Caco-2 (cell line): ENCODE data around the gene RPL22. TPM values are rescaled to one million over a fixed set of nuclear protein-coding genes. Genes with fewer than 3 reads are reported as not detected.

ENCODE experiments used
- BruUV-seq: library from RNA; stranded (reverse); fragments of 400-500 nt; replicated peaks from 2 replicates; lab custom pipeline; 2021; lab: Mats Ljungman, UMichigan
- CTCF ChIA-PET: fragments of 300-600 bp; sonication (Branson Sonifier 250); formaldehyde crosslinking; loops from one replicate; lab custom pipeline; 2022; ENCODE audit warnings: antibody characterized with exemption; lab: Charles Lee
- POLR2A ChIA-PET: fragments of 300-600 bp; sonication (Branson Sonifier 250); formaldehyde crosslinking; loops from one replicate; lab custom pipeline; 2022; ENCODE audit warnings: antibody characterized with exemption; lab: Charles Lee
- DNase-seq, 2 experiments: peaks; one replicate each; pipeline versions ENCODE4 v3.0.0 to v3.0.0-alpha.2; 2020 to 2022
- H3K27me3 ChIP-seq: replicated peaks from 2 replicates; pipeline ENCODE4 v1.6.0; 2011; ENCODE audit warnings: low read length; ENCODE audit not compliant: control insufficient read depth, insufficient read depth
- H3K36me3 ChIP-seq: 2 replicates; pipeline ENCODE4 v1.5.1; 2011; ENCODE audit warnings: low read length; ENCODE audit not compliant: control insufficient read depth, insufficient read depth
- H3K4me1 ChIP-seq: fragments of 250-450 bp; sonication (Bioruptor Pico); 2 replicates; pipeline ENCODE4 v1.5.1; 2020; ENCODE audit warnings: mild to moderate bottlenecking
- H3K4me3 ChIP-seq: 2 replicates; pipeline ENCODE4 v1.5.1; 2011; ENCODE audit warnings: low read depth, mild to moderate bottlenecking, control low read depth, low read length
- H3K9me3 ChIP-seq: fragments of 250-450 bp; sonication (Bioruptor Pico); 2 replicates; pipeline ENCODE4 v1.5.1; 2020; ENCODE audit warnings: mild to moderate bottlenecking, moderate library complexity
- H3K27ac Mint-ChIP-seq: one replicate; pipeline ENCODE4 v1.8.0; 2022; ENCODE audit warnings: mixed read lengths; ENCODE audit not compliant: unreplicated experiment
- H3K27me3 Mint-ChIP-seq: one replicate; pipeline ENCODE4 v1.8.0; 2022; ENCODE audit warnings: mixed read lengths; ENCODE audit not compliant: insufficient read depth, unreplicated experiment
- H3K36me3 Mint-ChIP-seq: one replicate; pipeline ENCODE4 v1.8.0; 2022; ENCODE audit warnings: mild to moderate bottlenecking, mixed read lengths; ENCODE audit not compliant: insufficient read depth, unreplicated experiment
- H3K4me1 Mint-ChIP-seq: one replicate; pipeline ENCODE4 v1.8.0; 2022; ENCODE audit warnings: low read depth, mixed read lengths; ENCODE audit not compliant: unreplicated experiment
- H3K4me3 Mint-ChIP-seq: one replicate; pipeline ENCODE4 v1.8.0; 2022; ENCODE audit warnings: mild to moderate bottlenecking, moderate library complexity, mixed read lengths; ENCODE audit not compliant: unreplicated experiment
- H3K9me3 Mint-ChIP-seq: one replicate; pipeline ENCODE4 v1.8.0; 2022; ENCODE audit warnings: mixed read lengths; ENCODE audit not compliant: unreplicated experiment
- intact Hi-C: fragments of 100-400 bp; cut with micrococcal nuclease; formaldehyde crosslinking; loops from one replicate; pipeline ENCODE4 v1.10.0; 2022; ENCODE audit not compliant: unreplicated experiment
- total RNA-seq: library from RNA; stranded (reverse); gene quantifications from 2 replicates; pipeline ENCODE4 v1.2.3, GENCODE V29; 2022
- TF ChIP-seq, protein P1 (sequence below), 2 experiments: fragments of 200-600 bp in 1 of 2; IDR thresholded peaks; 1 replicate in 1 of 2; 2 replicates in 1 of 2; pipeline versions ENCODE4 v1.5.1 to v1.8.0; 2011 to 2022; ENCODE audit warnings: antibody characterized with exemption in 1 of 2, control low read depth in 1 of 2, inconsistent platforms in 1 of 2, low read depth in 1 of 2, low read length in 1 of 2, mild to moderate bottlenecking in 1 of 2, moderate library complexity in 1 of 2; ENCODE audit not compliant: insufficient read depth in 1 of 2, severe bottlenecking in 1 of 2, unreplicated experiment in 1 of 2

Gene RPL22
- total RNA-seq, 1 experiment from 2014 or later: 406 TPM

DNA sequence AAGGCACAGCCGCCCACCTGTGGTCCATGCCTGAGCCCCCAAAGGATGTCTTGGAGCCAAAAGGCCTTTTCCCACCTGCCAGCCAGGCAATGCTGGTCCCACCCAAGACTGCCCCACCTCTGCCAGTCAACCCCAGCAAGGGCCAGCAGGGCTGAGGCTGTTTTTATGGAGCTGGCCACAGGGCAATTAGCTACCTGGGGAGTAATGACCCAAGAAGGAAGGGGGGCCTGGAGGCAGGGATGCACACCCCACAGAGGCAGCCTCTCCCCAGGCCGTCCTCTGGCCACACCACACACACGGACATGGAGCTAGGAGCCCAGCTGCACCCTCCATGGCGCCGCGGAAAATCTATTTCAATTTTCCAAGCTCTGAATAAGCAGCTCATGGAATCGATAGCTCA lies 46.5 kb downstream of the RPL22 start:
- Mint-ChIP-seq H3K9me3 (no peaks in the 10 kb centered on the region), H3K4me1 (peaks cover 8% of the 10 kb centered on the region), H3K36me3 (no peaks in the 10 kb centered on the region), H3K27ac (no peak overlapping the region), H3K4me3 (no peak overlapping the region), H3K27me3 (no peaks in the 10 kb centered on the region)
- Histone ChIP-seq H3K9me3 (no peaks in the 10 kb centered on the region), H3K4me3 (no peak overlapping the region), H3K27me3 (no peaks in the 10 kb centered on the region), H3K36me3 (no peaks in the 10 kb centered on the region), H3K4me1 (peaks cover 12% of the 10 kb centered on the region)
- POLR2A ChIA-PET: no interaction called here
- no peak for DNase-seq
- intact Hi-C loops: no loop called here
- TF ChIP-seq, protein P1, sequence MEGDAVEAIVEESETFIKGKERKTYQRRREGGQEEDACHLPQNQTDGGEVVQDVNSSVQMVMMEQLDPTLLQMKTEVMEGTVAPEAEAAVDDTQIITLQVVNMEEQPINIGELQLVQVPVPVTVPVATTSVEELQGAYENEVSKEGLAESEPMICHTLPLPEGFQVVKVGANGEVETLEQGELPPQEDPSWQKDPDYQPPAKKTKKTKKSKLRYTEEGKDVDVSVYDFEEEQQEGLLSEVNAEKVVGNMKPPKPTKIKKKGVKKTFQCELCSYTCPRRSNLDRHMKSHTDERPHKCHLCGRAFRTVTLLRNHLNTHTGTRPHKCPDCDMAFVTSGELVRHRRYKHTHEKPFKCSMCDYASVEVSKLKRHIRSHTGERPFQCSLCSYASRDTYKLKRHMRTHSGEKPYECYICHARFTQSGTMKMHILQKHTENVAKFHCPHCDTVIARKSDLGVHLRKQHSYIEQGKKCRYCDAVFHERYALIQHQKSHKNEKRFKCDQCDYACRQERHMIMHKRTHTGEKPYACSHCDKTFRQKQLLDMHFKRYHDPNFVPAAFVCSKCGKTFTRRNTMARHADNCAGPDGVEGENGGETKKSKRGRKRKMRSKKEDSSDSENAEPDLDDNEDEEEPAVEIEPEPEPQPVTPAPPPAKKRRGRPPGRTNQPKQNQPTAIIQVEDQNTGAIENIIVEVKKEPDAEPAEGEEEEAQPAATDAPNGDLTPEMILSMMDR (IDR thresholded peaks at IDR 0.05; ENCODE audit: insufficient read depth in 1 of 2, low read depth in 1 of 2, low read length in 1 of 2, severe bottlenecking in 1 of 2, unreplicated experiment in 1 of 2): no peak
- no TSS peak for BruUV-seq
- CTCF ChIA-PET: no interaction called here

- Histone ChIP-seq H3K27me3 (no peaks in the 10 kb centered on the region), H3K9me3 (no peaks in the 10 kb centered on the region), H3K4me1 (peaks cover 8% of the 10 kb centered on the region), H3K4me3 (no peak overlapping the region), H3K36me3 (no peaks in the 10 kb centered on the region)
- Mint-ChIP-seq H3K4me3 (no peak overlapping the region), H3K27ac (no peak overlapping the region), H3K4me1 (peaks cover 3% of the 10 kb centered on the region), H3K27me3 (no peaks in the 10 kb centered on the region), H3K36me3 (no peaks in the 10 kb centered on the region), H3K9me3 (no peaks in the 10 kb centered on the region)
- intact Hi-C loops: no loop called here
- TF ChIP-seq, protein P1 (IDR thresholded peaks at IDR 0.05; ENCODE audit: insufficient read depth in 1 of 2, low read depth in 1 of 2, low read length in 1 of 2, severe bottlenecking in 1 of 2, unreplicated experiment in 1 of 2): no peak
- ChIA-PET POLR2A (no interaction called here), CTCF (no interaction called here)
- no TSS peak for BruUV-seq
- no peak for DNase-seq
Observed at GRCh38 chr1:6152181-6152580, 47.2 kb downstream of the RPL22 start.

DNA sequence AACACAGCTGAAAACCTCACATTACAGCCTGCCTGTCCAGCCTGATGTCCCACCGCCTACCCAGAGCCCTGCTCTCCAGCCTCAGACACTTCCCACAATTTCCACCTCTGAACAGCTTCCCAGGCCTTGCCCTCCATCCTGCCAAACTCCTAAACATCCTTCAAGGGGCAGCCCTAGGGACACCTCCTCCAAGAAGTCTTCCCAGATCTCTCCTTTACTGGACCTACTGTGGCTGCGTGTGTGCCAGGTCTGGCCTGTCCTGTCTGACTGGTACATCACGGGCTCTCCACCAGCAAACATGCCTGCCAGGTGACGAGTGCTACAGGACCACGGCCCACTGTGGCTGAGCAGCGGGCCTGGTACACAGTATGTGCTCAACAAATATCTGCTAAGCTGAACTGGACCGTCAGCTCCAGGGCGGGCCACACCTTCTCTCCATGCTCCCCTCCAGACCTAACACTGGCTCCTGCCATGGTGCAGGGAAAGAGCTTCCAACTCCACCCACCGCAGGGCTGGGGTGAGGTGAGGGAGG lies 48.0 kb downstream of the RPL22 start:
- BruUV-seq: no TSS peak
- CTCF ChIA-PET: no interaction called here

More for the DNA sequence above, 48.0 kb downstream of the RPL22 start:
- no peak overlapping the region for H3K4me3 ChIP-seq
- TF ChIP-seq, protein P1 (IDR thresholded peaks at IDR 0.05; ENCODE audit: insufficient read depth in 1 of 2, low read depth in 1 of 2, low read length in 1 of 2, severe bottlenecking in 1 of 2, unreplicated experiment in 1 of 2): no peak
- intact Hi-C loops: no loop called here
- no peak for DNase-seq
- Mint-ChIP-seq H3K4me3 (no peak overlapping the region), H3K27me3 (no peaks in the 10 kb centered on the region), H3K4me1 (no peaks in the 10 kb centered on the region), H3K36me3 (no peaks in the 10 kb centered on the region), H3K27ac (no peak overlapping the region), H3K9me3 (no peaks in the 10 kb centered on the region)
- H3K9me3 ChIP-seq: no peaks in the 10 kb centered on the region
- H3K36me3 ChIP-seq: no peaks in the 10 kb centered on the region
- H3K4me1 ChIP-seq: no peaks in the 10 kb centered on the region
- H3K27me3 ChIP-seq: no peaks in the 10 kb centered on the region
- POLR2A ChIA-PET: no interaction called here
